AG10803 (cell line): ENCODE results near the gene HAUS8.
"Not testable (repeated sequence)": the region's sequence is repeated elsewhere in the genome, so short reads cannot be mapped to it uniquely, and the experiment has no call there.

Experiments
- DNase-seq: peaks from one replicate; pipeline ENCODE4 v3.0.0; 2010; ENCODE audit warnings: low read depth
- H3K4me3 ChIP-seq: 2 replicates; pipeline ENCODE4 v1.5.1; 2011; ENCODE audit warnings: mild to moderate bottlenecking, low read length, control low read depth
- CTCF ChIP-seq: conservative IDR thresholded peaks from 2 replicates; pipeline ENCODE4 v1.5.1; 2011; ENCODE audit warnings: mild to moderate bottlenecking, low read length, control low read depth, inconsistent platforms

Gene HAUS8

GRCh38 chr19:17101686-17102628 is 26.7 kb upstream of the HAUS8 start:
- no peak overlapping the region for H3K4me3 ChIP-seq
- DNase-seq: no peak
- no peak for TF ChIP-seq CTCF

GRCh38 chr19:17098326-17098725 is 23.1 kb upstream of the HAUS8 start:
- H3K4me3 ChIP-seq: no peak overlapping the region
- TF ChIP-seq CTCF: no peak
- no peak for DNase-seq

- no peak overlapping the region for H3K4me3 ChIP-seq
- TF ChIP-seq CTCF: no peak
- DNase-seq: peak; percentile 46
These were observed 22.4 kb upstream of the HAUS8 start for GRCh38 chr19:17097593-17098126.

- DNase-seq: peak; percentile 78
- no peak overlapping the region for H3K4me3 ChIP-seq
- TF ChIP-seq CTCF: no peak
These were observed 20.1 kb upstream of the HAUS8 start for GRCh38 chr19:17095141-17095919.

- not testable (repeated sequence) for DNase-seq, H3K4me3 ChIP-seq
These were observed 19.4 kb upstream of the HAUS8 start for GRCh38 chr19:17094694-17095093.

GRCh38 chr19:17092696-17093095 is 17.4 kb upstream of the HAUS8 start:
- no peak for TF ChIP-seq CTCF
- no peak for DNase-seq
- no peak overlapping the region for H3K4me3 ChIP-seq

- TF ChIP-seq CTCF: no peak
- H3K4me3 ChIP-seq: no peak overlapping the region
- DNase-seq: no peak
These were observed 16.6 kb upstream of the HAUS8 start for GRCh38 chr19:17091758-17092333.
